Thyroid gland (tissue), 4 donors: ENCODE data around the gene GOLT1A.

Source experiments
- CTCF ChIP-seq, 6 experiments: fragments of 200-600 bp in 3 of 6; fragments of 450-650 bp in 3 of 6; sonication (generic) in 3 of 6; IDR thresholded peaks; one replicate each; pipeline ENCODE4 v1.5.1; 2016 to 2019; ENCODE audit warnings: antibody characterized with exemption in 6 of 6, mild to moderate bottlenecking in 2 of 6, inconsistent platforms in 1 of 6, moderate library complexity in 1 of 6
- POLR2A ChIP-seq, 2 donors: fragments of 450-650 bp; IDR thresholded peaks; one replicate each; pipeline ENCODE4 v1.6.1; 2017; ENCODE audit warnings: antibody characterized with exemption in 2 of 2, mild to moderate bottlenecking in 2 of 2, moderate library complexity in 1 of 2

DNA sequence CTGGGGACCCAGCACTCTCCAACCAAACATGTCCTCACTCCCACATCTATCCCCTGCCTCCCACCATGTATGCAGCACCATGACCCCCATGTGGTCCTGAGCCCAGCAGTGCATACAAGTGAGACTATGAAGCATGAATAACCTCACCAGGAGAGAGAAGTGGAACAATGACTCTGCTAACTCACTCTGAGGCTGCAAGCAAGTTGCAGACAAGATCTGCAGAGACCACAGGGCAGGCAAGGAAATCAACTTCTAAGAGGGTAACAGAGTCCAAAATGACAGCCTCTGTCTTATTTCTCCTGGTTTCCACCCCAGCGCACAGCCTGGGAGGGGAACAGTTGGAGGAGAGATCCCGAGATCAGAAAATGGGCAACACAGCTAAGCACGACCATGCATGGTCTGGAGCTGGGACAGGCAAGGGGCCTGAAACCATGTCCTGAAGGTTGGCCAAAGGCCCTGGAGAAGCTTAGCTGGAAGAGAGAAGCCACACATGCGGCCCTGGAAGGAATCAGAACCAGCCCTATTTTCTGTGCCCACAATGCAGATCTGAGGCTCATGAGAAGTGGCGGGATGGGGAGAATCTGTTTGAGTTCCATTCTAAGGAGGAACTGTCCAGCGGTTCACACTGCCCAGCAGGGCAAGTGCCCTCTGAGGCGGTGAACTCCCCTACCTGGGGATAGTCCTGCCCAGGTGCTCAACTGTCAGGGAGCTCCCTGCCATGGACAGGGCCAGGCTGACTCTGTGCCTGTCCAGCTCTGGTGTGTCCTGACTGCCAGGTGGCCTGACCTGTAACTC is 35.1 kb downstream of the GOLT1A start:
- TF ChIP-seq CTCF (IDR thresholded peaks at IDR 0.05) (no peak), POLR2A (IDR thresholded peaks at IDR 0.05) (no peak)
